RWPE2 (cell line): ENCODE data around the gene USF1.

Experiments used
- ATAC-seq: fragments of 200-7000 bp; cut with Tn5 transposase; 3 replicates; pipeline ENCODE4 v1.9.1; 2021; ENCODE audit warnings: low read depth
- DNase-seq: peaks from one replicate; pipeline ENCODE4 v3.0.0-alpha.2; 2020; ENCODE audit warnings: low spot score
- H3K27ac ChIP-seq: fragments of 450-650 bp; 2 replicates; pipeline ENCODE4 v1.5.1; 2017; ENCODE audit warnings: mild to moderate bottlenecking; ENCODE audit not compliant: poor library complexity, severe bottlenecking
- H3K27me3 ChIP-seq: fragments of 250-450 bp; sonication (Bioruptor Pico); 2 replicates; pipeline ENCODE4 v1.5.1; 2021; ENCODE audit warnings: mild to moderate bottlenecking, moderate library complexity; ENCODE audit not compliant: insufficient read depth, poor library complexity, severe bottlenecking
- H3K36me3 ChIP-seq: fragments of 250-450 bp; sonication (Bioruptor Pico); 2 replicates; pipeline ENCODE4 v1.5.1; 2020; ENCODE audit warnings: low read depth, mild to moderate bottlenecking, moderate library complexity
- H3K4me1 ChIP-seq: fragments of 250-450 bp; sonication (Bioruptor Pico); 2 replicates; pipeline ENCODE4 v1.5.1; 2021; ENCODE audit warnings: mild to moderate bottlenecking, moderate library complexity; ENCODE audit not compliant: insufficient read depth, poor library complexity, severe bottlenecking
- H3K4me3 ChIP-seq: fragments of 250-450 bp; sonication (Bioruptor Pico); 2 replicates; pipeline ENCODE4 v1.5.1; 2021; ENCODE audit warnings: mild to moderate bottlenecking, moderate library complexity; ENCODE audit not compliant: severe bottlenecking
- H3K9me3 ChIP-seq: fragments of 250-450 bp; sonication (Bioruptor Pico); 2 replicates; pipeline ENCODE4 v1.5.1; 2021; ENCODE audit warnings: mild to moderate bottlenecking, moderate library complexity; ENCODE audit not compliant: severe bottlenecking
- CTCF ChIP-seq: fragments of 450-650 bp; IDR thresholded peaks from one replicate; pipeline ENCODE4 v1.5.1; 2017; ENCODE audit warnings: mild to moderate bottlenecking, moderate library complexity; ENCODE audit not compliant: poor library complexity, severe bottlenecking

USF1 gene

DNA sequence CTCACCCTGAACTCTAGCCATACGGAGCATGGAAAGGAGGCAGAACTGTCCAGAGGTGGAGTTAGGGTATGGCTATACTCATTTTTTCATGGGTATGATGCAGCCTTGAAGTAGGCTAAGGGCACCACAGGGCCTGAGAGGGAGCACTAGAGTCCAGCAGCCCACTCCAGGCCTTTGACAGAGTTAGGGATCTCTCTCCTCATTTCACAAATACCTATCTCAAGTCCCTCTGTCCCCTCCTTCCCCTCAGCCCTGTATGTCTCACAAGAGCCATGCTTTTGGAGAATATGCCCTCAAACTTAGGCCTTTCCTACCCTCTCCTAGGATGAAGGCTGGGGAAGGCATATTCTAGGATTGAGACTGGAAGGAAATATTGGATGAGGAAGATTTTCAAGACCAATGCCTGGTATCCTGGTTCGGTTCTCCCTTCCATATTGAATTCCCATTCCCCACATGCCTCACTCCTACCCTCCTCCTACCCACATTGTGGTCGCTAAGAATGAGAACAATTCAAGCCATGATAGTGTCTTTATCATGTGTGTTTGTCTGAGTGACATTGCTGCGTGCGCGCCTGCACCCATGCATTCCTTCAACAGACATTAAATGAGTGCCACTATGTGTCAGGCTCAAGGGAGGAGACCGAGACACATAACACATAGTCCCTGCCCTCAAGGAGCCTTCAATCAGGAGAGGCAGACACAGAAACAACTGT is 46.2 kb upstream of the USF1 start:
- Histone ChIP-seq H3K27me3 (no peaks in the 10 kb centered on the region), H3K36me3 (no peaks in the 10 kb centered on the region), H3K9me3 (no peaks in the 10 kb centered on the region), H3K4me1 (peaks cover 28% of the 10 kb centered on the region), H3K4me3 (no peak overlapping the region), H3K27ac (no peak overlapping the region)
- ATAC-seq: no peak
- TF ChIP-seq CTCF: no peak
- DNase-seq: no peak

GRCh38 chr1:161091093-161091492 is 45.3 kb upstream of the USF1 start:
- H3K27ac ChIP-seq: no peak overlapping the region
- no peaks in the 10 kb centered on the region for H3K9me3 ChIP-seq
- H3K4me3 ChIP-seq: no peak overlapping the region
- DNase-seq (no peak), ATAC-seq (no peak)
- no peaks in the 10 kb centered on the region for H3K36me3 ChIP-seq
- peaks cover 31% of the 10 kb centered on the region for H3K4me1 ChIP-seq
- H3K27me3 ChIP-seq: no peaks in the 10 kb centered on the region
- no peak for TF ChIP-seq CTCF

DNA sequence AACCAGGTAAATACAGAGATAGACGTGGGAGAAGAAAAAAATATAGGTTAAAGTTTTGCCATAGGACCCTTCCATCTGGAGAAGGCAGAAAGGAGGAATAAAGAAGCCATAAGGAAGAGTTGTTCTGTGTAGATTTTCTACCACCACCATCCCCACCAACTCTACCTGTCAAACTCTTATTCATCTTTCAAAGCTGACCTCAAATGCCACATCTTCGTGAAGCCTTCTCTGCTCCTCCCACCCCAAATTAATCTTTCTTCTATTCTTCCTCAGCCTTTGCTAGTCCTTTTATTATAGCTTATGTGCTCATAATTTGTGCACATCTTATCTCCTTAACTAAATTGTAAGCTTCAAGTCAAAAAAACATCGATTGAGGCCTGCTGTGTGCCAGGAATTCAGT is 44.8 kb upstream of the USF1 start:
- H3K4me1 ChIP-seq: peaks cover 31% of the 10 kb centered on the region
- H3K27ac ChIP-seq: no peak overlapping the region

DNA sequence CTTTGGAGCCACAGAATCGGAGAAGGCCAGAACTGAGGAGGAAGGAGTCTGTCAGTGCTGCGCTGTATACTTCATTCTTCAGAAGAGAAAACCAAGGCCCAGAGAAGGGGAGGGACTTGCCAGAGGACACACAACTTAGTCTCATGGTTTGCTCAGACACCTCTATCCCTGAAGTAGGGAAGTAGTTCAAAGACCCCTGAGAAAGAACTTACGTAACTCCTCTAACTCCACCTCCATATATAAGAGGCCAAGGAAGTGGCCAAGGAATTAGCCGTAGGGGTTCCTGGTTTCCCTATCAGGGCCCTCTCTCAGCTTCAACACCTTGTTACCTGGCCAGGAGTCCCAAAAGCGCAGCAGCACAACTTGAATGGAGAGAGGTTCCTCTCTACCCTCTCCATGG is 44.2 kb upstream of the USF1 start:
- ATAC-seq: no peak

More for the DNA sequence above, 44.8 kb upstream of the USF1 start:
- Histone ChIP-seq H3K9me3 (no peaks in the 10 kb centered on the region), H3K36me3 (no peaks in the 10 kb centered on the region), H3K27me3 (no peaks in the 10 kb centered on the region), H3K4me3 (no peak overlapping the region)
- no peak for TF ChIP-seq CTCF
- no peak for ATAC-seq
- no peak for DNase-seq

More for the DNA sequence above, 44.2 kb upstream of the USF1 start:
- Histone ChIP-seq H3K36me3 (no peaks in the 10 kb centered on the region), H3K4me3 (no peak overlapping the region), H3K27me3 (no peaks in the 10 kb centered on the region), H3K4me1 (peaks cover 31% of the 10 kb centered on the region), H3K9me3 (no peaks in the 10 kb centered on the region), H3K27ac (no peak overlapping the region)
- DNase-seq: no peak
- TF ChIP-seq CTCF: no peak
